HG02970 (cell line): ENCODE measurements around the gene C6orf15.

Experiments
- ATAC-seq: cut with Tn5 transposase; IDR thresholded peaks from one replicate; pipeline ENCODE4 v1.9.1; 2021; ENCODE audit warnings: mild to moderate bottlenecking, moderate library complexity, moderate number of reproducible peaks; ENCODE audit not compliant: unreplicated experiment, low FRiP score

C6orf15 gene

DNA sequence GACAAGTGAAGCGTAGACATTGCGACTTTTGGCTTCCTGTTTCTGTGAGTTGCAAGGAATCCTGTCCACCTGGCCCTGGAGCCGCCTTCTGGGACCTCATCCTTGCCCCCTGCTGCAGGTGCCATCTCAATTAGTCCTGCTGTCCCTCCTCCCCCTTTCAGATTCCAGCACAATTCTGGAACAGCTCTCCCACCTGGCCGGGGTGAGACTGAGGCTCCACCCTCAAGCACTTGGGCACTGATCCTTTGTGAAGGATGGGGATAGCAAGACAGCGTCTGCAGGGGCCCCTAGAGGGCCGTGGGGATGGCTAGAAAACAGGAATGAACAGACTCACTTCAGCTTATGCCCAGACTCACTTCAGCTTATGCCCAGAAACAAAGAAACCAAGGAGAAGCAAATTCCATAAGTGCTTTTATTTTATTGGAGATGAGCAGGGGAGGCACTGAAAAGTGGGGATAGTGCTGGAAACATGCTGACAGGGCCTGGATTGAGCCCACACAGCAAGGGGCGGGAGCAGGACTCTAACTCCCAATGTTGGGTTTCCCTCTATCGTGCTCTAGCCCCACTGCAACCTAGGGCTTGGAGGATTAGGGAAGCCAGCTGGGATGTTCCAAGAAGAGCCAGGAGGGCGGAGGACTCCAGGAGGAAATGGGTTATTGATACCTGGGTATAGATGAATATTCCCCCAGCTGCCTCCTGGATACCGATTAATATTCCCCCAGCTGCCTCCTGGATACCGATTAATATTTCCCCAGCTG is 1.4 kb downstream of the C6orf15 start:
- ATAC-seq: no peak

DNA sequence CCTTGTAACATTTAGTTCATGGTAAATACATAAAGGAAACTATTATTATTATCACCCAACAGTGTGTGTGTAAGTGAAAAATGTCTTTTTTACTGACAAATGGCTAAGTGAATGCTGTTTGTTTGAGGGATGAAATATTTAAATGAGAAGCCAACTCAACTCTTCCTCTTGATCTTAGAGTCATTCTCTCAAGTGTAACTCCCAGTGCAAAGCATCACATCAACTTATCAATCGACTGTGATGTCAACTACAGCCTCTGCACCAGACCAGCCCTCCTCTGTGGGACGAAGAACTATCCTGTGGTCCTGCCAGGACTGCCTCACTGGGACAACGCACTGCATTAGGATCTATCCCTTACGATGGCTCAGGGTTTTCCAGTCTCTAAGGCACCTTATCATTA is 5.3 kb downstream of the C6orf15 start:
- no peak for ATAC-seq

DNA sequence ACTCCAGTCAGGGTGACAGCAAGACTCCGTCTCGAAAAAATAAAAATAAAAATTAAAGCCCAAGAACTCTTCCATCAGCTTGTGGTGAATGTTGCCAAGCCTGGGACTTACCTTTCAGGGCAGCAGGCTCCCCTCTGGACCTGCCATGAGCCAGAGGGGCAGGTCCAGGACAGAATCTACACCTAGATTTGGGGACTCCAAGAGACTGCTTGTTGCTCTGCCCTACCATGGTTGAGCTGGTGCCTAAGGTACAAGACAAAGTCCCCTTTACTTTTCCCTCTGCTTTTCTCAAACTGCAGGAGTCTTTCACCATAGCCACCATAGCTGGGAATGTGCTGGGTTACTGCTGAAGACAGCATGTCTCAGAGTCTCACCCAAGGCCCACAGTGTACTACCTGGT is 9.2 kb downstream of the C6orf15 start:
- no peak for ATAC-seq

DNA sequence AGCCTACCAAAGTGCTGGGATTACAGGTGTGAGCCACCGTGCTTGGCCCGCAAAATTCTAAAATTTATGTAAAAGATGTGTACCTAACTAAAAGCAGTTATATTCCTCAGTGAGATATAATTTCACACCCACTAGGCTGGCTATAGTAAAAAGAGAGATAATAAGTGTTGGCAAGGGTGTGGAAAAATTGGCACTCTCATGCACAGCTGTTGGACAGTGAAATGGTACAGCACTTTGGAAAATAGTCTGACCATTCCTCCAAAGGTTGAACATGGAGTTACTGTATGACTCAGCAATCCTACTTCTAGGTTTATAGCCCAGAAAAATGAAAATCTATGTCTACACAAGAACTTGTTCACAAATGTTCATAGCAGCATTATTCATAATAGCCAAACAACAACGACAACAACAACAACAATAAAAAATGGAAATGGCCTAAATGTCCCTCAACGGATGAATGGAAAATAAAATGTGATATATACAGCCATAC is 13.9 kb downstream of the C6orf15 start:
- ATAC-seq: no peak

DNA sequence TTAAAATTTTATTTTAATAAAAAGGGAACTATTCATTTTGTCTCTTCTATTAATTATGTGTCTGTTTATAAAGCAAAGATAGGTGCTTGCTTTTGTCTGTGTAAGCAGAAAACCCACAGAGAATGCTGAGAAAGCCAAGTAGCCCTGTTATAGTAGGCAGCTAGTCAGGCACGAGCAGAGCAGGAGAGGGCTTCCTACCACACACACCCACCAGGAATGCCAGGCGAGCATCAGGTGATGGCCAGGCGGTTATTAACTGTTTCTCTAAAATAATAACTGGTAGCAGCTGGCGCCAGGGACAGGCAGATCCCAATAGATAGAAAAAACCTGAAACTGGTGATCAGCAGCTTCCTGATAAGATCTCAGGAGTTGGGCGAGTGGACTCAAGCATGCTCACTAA is 15.7 kb downstream of the C6orf15 start:
- no peak for ATAC-seq

DNA sequence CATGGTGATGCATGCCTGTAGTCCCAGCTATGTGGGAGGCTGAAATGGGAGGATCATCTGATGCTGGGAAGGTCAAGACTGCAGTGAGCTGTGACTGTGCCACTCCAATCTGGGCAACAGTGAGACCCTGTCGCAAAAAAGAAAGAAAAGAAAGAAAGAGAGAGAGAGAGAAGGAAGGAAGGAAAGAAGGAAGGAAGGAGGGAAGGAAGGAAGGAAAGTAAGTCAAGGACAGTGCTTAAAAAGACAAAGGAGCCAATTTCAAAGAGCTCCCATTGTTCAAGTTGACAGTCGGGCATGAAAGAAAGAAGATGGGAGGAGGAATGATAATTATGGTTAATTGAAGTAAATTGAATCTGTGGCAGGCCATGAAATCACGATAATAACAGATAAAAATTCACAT is 16.2 kb downstream of the C6orf15 start:
- no peak for ATAC-seq

DNA sequence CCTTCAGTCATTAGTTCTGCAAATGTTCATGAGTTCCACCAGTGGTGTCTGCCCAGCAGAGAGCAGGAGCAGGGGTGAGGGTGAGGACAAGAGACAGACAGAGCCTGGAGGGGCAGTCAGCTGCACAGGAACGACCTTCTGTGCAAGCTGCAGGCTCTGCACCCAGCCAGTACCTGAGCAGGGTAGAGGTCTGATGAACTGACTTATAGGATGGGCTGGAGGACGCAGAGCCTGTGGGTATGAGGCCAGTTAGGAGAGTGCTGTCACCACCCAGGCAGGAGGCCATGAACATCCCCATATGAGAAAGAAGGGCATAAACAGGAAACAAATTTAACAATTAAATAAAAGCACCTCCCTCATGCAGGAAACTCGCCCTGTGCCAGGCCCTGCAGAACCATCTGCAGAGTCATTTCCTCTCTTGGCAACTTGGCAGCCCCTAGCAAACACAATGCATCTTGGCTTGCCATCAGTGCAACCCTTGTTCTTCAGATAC is 17.9 kb downstream of the C6orf15 start:
- ATAC-seq: no peak

DNA sequence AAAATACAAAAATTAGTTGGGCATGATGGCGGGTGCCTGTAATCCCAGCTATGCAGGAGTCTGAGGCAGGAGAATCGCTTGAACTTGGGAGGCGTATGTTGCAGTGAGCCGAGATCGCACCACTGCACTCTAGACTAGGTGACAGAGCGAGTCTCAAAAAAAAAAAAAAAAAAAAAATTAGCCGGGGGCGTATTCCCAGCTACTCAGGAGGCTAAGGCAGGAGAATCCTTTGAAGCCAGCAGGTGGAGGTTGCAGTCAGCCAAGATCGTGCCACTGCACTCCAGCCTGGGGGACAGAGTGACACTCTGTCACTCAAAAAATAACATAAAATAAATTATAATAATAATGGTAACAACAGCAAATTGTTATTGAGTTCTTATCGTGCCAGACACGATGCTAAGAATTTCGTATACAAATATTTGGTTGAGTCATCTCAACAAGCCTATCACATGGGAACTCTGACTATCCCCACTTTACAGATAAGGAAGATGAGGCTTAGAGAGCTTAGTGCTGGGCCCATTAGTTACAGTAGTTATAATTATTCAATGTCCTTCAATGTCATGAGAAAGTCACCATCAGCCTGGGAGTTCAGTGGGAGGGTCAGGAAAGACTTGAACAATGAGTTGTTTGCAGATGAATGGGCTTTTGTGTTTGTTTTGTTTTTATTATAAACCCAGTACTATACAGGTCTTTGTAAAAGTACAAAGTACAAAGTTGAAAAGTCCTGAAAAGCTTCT is 19.4 kb downstream of the C6orf15 start:
- no peak for ATAC-seq

DNA sequence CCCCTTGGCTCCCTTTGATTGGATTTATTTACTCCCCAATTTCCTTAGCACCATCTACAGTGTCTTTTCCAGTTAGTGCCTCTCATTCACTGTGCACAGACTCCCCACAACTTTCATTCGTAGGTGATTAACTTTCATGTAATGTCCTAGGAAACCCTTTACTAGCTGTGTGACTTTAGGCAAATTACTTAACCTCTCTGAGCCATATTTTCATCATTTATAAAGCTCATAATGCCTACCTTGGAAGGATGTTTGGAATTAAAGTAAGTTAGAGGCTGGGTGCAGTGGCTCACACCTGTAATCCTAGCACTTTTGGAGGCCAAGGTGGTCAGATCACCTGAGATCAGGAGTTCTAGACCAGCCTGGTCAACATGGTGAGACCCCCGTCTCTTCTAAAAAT is 20.1 kb downstream of the C6orf15 start:
- ATAC-seq: no peak

DNA sequence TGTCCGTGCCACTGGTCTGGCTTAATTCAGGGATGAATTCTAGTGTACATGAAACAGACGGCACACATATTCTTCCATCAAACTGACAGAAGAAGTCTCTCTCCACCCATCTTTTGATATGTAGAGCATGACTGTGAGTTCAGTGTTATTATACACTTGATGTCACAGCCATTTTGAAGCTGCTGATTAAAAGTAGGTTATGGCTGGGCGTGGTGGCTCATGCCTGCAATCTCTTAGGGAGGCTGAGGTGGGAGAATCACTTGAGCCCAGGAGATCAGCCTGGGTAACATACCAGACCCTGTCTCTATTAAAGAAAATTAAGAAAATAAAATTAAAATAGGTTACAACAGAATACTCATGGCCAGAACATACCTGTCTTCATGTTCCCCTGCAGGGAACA is 20.7 kb downstream of the C6orf15 start:
- ATAC-seq: no peak

DNA sequence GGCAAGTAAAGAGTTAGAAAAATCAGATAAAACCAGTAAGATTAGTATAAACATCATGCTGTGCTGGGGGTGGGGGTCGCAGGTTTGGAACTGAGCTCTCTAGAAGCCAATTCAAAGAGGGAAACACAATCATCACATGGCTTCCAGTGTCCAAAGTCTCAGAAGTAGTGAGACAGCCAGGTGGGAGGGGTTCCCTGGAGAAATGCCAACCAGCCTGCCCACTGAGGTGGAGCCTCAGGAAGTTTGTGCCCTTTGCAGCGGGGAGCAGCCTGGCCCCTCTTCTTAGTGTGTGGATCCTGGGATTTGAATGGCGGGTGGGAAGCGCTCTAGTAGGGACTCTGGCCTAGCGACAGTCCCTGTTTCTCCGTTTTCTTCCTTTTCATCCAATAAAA is 21.4 kb downstream of the C6orf15 start:
- no peak for ATAC-seq

DNA sequence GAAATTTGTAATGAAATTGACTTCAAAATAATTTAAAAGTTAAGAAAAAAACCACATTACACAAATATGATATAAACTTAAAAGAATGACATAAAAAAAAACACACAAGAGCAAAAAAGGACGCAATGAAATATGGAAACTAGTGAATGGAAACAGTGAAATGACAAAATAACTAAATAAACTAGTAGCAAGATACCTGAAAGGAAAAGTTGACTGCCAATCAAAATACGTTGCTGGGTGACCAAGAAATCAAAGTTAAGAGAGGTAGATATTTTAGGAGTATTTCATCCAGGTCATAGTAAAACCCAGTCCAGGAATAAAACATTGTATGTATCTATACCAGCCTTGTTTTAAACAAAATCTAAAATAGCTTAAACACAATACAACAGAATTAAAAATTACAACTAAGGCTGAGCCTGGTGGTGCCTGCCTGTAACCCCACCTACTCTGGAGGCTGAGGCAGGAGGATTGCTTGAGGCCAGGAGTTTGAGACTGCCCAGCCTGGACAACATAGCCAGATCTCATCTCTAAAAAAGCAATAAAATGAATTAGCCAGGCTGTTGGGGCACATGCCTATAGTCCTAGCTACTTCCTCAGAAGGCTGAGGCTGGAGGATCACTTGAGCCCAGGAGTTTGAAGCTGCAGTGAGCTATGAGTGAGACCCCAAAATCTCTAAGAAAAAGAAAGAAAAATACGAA is 22.0 kb downstream of the C6orf15 start:
- ATAC-seq: no peak

DNA sequence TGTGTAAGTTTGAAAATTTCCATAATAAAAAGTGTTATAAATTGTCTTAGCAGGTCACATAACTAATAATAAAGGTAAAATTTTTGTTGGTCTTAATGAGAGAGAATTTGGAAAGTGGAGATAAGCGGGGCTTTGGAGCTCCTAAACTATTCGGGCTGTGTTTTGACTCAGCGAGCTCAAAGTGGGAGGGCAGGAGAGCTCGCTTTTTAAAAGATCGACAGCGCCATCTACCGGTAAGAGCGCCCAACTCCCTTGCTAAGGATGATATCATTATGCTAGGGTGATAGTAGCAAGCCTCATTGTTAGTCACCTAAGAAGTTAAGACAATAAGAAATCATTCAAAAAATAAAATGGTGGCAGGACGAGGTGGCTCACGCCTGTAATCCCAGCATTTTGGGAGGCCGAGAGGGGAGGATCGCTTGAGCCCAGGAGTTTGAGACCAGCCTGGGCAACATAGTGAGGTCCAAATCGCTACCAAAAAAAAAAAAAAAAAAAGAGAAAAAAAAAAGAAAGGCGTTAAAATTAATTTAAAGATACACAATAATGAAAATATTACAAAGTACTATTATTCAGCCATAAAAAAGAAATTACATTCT is 24.8 kb downstream of the C6orf15 start:
- ATAC-seq: no peak

DNA sequence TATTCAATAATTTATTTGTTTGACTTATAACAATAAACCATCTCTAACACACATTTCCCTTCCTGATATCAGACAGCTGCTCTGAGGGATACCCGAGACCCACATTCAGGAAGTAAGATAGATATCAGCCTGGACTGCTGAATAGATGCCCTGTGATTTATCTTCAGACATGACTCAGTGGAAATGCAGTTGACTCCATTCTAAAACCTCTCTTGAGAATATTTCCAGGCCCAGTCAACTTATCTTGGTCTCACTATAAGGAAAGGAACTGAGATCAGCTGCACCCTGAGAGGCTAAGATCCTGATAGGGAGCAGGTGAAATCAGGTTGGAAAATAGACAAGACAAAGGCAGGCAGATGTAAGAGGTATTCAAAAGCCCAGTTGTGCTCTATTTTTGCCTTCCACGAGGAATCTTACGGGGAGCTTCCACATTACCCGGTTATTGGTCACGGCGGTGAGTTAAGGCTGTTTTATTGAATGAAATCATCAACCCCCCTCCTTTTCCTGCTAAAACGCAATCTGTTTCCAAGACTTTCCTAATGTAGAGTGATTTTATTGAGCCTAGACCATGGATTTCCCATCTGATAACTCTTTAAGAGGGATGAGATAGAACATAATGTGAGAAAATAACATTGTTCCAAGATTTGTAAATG is 25.5 kb downstream of the C6orf15 start:
- no peak for ATAC-seq

DNA sequence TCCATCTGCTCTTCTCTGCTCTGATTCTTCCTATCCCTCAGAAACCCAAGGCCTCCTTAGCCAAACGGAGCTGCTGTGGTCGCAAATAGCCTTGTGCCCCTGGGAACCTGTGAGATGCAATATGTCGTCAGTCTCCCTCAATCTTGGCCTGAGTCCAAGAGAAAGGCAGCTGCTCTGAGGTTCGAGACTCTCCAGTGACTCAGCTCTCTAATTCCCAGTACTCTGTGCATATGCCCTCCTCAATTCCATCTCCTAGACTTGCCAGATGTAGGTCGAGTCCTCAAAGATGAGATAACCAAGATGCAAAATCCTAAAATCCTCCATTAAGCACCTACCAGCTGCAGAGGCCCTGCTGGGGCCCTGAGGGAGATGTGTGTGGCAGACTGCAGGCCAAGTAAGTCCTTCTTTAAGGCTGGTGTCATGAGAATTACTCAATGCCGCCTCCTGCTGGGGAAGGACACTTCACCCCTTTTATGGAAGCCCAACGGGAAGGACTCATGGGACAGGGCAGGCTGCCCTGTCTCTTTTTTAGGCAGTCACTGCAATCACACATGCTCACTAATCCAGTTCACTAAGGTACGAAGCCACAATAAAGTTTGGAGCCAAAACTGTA is 28.5 kb downstream of the C6orf15 start:
- no peak for ATAC-seq

DNA sequence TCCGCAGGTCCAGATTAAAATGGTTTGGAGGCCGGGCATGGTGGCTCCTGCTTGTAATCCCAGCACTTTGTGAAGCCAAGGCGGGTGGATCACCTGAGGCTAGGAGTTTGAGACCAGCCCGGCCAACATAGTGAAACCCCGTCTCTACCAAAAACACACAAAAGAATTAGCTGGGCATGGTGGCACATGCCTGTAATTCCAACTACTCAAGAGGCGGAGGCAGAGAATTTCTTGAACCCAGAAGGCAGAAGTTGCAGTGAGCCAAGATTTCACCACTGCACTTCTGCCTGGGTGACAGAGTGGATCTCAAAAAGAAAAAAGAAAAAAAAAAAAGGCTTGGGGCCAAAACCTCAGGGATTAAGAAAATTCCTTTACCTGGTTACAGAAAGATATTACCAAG is 30.5 kb downstream of the C6orf15 start:
- ATAC-seq: no peak

DNA sequence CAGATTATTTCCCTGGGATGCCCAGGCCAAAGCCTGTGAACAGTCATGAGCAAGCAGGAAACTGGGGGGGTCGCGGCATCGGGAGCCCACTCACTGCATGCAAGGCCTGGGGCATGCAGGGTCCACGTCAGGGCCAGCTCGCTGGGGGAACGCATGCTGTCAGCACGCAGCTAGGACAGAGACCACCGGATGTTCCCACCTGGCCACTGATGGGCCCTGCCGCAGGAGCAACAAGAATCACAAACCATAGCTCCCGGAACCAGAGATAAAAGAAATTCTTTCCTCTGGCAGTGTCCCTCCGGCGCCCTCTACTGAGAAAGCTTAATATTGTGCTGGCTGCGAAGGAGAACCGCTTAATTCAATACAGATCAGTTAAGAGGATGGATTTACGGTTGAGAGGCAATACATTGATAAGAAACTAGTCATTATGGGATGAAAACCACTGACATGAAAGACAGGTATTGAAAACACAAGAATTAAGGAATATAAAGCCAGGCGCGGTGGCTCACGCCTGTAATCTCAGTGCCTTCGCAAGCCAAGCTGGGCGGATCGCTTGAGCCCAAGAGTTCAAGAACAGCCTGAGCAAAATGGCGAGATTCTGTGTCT is 32.6 kb downstream of the C6orf15 start:
- ATAC-seq: no peak

DNA sequence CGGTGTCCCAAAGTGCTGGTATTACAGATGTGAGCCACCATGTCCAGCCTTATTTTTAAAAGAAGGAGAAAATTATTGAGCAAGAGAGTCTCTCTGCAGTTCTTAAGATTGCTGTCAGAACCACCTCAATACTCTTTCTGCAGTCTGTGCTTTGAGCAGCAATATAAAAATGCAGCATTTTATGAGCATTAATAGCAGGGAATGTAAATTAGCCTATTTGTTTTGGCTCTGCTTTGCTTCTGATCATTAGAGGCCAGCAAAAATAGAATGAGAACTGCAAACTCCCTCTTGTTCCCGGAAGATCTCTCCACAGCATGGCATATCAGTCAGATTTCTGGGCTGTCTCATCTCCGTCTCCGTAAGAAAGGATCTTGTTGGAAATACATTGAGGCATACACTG is 35.8 kb downstream of the C6orf15 start:
- no peak for ATAC-seq

DNA sequence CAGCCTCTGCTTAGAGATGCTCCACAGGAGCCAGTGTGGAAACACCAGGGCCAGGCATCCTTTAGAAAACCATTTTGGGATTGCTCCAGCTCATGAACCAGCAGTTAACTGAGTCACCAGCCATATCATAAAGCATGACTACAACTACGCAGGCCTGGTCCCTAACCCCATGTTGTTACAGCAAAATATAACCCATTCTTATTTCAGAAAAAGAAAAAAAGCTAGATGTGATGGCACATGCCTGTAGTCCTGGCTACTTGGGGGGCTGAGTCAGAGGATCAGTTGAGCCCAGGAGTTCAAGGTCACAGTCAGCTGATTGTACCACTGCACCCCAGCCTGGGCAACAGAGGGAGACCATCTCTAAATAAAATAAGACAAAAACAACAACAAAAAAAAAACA is 36.8 kb downstream of the C6orf15 start:
- ATAC-seq: no peak

DNA sequence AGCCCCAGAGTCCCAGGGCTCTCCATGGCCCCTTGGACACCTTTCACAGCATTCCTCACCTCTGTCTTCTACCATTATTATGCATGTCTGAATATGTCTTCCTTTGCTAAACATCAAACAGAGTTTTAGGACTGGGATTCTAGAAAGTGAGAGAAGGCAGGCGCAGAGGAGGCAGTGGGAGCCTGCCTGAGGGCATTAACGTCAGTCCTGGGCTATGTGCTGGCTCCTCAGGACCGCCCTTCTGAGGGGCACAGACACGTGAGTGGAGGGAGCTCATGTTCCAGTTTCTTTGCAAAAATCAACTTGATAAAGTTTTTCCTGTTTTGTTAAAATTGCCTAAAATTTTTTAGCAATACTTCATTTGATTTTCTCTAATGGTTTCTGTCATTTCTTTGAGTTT is 38.0 kb downstream of the C6orf15 start:
- no peak for ATAC-seq
